Astrocyte (in vitro differentiated cells and primary cell): ENCODE measurements around the gene ESRRA.

ENCODE experiments used
- CTCF ChIP-seq: IDR thresholded peaks from 2 replicates; pipeline ENCODE4 v1.5.1; 2011; ENCODE audit warnings: low read depth, mild to moderate bottlenecking, inconsistent platforms, low read length, moderate library complexity; ENCODE audit not compliant: insufficient read depth
- EZH2 ChIP-seq: IDR thresholded peaks from 2 replicates; pipeline ENCODE4 v1.6.1; 2012; ENCODE audit warnings: mild to moderate bottlenecking, low read length, inconsistent platforms; ENCODE audit not compliant: insufficient read depth

- TF ChIP-seq EZH2 (no peak), CTCF (no peak)
These were observed 42.9 kb upstream of the ESRRA start for GRCh38 chr11:64262271-64263002.
